Left kidney (tissue), 2 donors: ENCODE measurements around the gene STAU1. TPM values are rescaled to one million over a fixed set of nuclear protein-coding genes. Genes with fewer than 3 reads are reported as not detected.
"Not testable (repeated sequence)": the region's sequence is repeated elsewhere in the genome, so short reads cannot be mapped to it uniquely, and the experiment has no call there.

Experiments used
- DNase-seq: peaks from one replicate; pipeline ENCODE4 v3.0.0-alpha.2; 2013
- polyA plus RNA-seq: library from polyadenylated mRNA; unstranded; fragments of 120-200 nt; gene quantifications from one replicate; pipeline ENCODE4 v1.2.1, GENCODE V29; 2013; ENCODE audit not compliant: insufficient read length

STAU1 gene
- polyA plus RNA-seq, 1 donor, result 118 TPM

DNA sequence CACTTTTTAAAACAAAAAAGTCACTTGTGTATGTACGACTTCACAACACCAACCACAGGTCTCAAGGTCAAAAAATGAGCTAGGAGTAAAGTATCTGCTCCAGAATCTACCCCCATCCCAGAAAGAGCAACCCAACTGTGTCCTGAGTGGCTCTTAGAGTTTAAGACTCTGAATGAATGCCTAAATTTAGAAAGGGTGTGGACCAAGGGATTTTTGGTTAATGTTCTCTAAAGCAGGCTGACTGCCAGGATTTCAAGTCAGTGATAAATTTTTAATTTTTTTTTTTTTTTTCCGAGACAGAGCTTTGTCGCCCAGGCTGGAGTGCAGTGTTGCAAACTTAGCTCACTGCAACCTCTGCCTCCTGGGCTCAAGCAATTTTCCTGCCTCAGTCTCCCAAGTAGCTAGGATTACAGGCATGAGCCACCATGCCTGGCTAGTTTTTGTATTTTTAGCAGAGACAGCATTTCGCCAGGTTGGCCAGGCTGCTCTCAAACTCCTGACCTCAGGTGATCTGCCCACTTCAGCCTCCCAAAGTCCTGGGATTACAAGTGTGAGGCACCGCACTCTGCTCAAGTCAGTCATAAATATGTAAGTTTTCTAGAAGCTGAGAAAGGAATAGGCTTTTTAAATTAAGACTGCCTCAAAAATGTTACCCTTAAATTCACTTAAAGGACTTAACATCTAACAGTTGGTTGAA lies 20.2 kb downstream of the STAU1 start:
- DNase-seq, result no peak

DNA sequence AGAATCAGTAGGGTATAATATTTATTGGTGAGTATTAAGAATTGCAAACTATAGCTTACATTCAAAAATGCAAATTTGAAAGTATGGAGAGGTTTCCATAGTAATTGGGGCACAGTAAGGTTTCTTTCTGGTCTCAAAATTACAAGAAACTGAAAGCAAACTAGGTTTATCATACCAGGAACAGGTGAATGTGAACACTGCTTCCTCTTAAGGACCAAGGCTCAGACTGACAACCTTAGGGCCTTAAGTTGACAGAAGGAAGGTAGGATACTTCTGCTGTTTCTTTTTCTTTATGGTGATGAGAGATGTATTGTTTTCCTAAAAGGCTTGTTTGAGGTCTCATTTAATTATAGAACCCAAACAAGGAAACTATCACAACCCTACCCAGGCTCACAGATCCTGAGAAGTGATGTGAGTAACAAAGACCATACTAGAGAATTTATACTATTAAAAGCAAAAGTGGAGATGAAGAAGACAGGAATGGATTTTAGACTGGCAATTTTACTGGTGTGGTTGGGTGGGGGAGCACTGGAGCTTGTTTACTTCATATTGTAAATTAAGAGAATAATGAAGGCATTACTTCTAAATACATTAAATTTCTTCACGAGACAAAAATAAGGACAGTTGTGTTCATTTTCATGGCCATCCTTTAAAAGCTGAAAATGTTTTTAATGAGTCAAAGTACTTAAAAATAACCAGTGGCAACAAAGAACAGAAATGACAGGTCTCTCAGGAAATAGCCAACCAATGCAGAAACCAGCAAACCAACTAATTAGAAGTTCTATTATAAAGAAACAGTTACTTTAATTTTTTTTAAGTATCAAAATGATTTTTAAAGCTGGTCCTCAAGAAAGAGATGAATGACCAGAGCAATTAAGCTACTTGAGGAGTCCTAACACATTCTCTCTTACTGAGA lies 21.3 kb downstream of the STAU1 start:
- DNase-seq, result no peak

DNA sequence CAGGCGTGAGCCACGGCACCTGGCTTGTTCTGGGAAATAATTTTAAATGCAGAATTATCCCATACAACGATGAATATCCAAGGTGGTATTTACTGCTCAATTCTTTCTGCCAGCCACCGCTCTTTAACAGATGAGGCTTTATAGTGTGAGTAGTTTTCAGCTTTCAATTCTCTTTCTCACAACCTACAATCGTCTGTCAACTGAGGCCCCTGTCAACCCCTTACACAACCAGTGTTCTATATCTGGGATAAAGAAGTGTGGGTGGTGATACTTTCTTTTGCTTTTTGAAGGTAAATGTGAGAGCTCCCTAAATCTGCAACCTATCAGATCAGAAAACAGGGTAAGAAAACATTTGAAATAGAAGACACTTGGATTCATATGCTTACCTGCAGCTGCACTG lies 22.5 kb downstream of the STAU1 start:
- DNase-seq, result no peak

DNA sequence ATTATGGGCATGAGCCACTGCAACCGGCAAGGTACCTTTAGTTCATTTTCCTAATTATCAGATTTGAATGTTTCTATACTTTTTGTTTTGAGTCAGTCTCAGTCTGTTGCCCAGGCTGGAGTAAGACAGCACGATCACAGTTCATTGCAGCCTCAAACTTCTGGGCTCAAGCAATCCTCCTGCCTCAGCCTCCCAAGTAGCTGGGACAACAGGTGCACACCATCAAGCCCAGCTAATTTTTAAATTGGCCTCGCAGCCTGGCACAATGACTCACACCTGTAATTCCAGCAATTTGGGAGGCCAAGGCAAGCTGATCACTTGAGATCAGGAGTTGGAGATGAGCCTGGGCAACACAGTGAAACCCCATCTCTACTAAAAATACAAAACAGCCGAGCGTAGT lies 24.4 kb downstream of the STAU1 start:
- DNase-seq, result no peak

DNA sequence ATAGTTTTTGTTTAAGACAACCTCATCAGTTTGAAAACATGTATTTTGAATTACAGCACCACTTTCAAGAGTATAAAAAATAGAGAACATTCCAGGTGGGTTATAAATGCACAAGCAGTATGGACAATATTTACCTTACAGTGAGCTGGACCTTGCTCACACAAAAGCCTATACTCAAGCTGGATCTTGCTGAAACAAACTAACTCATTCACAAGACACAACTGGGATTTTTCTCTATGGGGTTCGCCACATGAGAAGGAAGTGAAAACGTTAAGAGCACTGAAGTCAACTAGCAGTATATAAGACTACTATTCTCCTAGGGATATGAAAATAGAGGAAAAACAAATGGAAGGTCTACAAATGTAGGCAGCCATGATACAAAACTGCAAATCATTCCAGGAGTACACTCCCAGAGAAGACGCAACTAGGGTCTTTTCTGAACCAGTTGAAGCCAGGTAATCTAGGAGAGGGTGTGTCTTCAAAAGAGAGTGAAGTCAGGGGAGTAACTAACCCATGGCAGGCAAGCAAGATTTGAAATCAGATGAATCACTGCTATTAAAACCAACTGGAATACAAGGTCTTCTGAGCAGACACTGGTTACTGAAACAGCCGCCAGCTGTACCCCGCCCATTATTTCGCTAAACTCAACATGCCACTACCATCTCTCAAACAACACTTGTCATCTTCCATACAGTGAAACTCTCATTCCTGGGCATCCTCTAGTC lies 26.5 kb downstream of the STAU1 start:
- no peak for DNase-seq

DNA sequence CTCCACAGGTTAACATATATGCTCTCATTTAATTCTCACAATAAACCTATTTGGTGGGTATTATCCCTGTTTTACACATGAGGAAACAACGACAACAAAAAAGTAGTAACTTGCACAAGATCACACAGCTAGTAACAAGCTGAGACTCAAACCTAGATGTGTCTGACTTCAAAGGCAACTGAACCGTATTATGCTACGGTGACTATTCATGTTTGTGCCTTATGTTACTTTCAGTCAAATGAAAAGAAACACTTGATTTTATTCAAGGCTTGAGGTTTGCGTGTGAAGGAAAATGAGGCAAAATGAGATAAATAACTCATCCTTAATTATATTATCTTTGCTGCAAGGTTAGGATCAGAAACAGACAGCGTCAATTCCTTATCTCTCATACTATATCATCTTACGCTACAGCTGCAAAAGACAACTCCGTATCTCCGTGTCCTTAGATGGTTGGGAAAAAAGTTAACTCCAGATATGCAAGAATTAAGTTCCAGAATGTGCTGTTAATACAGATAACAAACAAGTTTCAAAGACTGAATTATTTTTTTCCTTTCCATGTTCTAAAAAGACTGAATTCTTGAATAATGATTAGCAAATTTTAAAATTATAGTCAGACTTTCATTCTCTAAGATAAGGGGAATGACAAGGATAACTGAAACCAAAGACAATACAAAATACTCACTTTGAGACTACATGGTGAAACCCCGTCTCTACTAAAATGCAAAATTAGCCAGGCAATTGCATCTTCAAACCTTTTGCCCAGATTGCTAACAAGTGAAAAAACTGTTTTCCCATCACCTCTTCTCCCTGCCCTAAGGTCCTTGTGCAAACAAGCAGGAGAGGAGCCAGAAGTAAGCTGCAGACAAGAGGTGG lies 27.8 kb downstream of the STAU1 start:
- DNase-seq, result no peak

DNA sequence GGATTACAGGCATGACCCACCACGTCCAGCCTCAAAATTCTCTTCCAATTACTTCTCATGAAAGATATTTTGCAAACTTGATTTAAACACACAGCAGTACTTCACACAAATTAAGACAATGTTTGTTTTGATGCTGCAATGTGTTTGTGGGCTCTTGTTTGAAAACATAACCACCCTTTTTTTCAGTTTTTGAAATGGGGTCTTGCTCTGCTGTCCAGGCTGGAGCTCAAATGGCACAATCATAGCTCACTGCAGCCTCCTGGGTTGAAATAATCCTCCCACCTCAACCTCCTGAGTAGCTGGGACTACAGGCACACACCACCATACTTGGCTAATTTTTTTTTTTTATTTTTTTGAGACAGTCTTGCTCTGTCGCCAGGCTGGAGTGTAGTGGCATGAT lies 31.0 kb downstream of the STAU1 start:
- DNase-seq, result no peak

DNA sequence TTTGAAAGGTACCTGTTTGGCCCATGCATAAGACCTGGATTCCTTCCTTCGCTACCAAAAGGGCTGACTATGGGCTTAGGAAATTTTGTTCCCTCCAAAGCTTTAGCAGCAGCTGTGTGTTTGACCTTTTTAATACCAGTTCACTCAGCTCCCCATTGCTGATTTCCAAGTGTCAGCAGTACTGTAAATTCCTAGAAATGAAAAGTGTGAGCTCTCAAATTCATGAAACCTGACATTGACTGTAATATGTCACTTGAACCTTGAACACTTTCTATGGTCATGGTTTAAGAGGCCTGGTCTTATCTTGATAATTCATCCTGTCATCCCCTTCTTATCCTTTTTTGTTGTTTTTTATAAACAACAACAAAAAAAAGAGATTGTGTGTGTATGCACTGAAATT lies 31.7 kb downstream of the STAU1 start:
- DNase-seq, result no peak

DNA sequence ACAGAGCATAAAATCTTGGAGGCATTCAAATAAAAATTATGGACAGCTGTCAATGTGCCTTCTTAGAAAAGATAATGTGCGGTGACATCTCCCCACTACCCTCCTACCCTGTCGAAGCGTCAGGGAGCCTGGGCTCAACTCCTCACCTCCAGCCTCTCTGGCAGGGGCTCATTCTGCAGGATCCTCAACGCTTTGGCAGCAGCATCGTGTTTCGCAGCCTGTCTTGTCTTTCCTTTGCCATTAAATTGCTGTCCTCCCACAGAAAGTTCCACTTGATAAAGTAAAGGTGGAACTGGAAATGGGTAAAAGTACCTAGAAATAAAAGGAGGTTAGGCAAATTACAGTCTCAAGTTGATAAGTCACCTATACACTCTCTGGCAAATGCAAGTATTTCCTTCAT lies 36.7 kb downstream of the STAU1 start:
- DNase-seq, result peak; percentile 39

DNA sequence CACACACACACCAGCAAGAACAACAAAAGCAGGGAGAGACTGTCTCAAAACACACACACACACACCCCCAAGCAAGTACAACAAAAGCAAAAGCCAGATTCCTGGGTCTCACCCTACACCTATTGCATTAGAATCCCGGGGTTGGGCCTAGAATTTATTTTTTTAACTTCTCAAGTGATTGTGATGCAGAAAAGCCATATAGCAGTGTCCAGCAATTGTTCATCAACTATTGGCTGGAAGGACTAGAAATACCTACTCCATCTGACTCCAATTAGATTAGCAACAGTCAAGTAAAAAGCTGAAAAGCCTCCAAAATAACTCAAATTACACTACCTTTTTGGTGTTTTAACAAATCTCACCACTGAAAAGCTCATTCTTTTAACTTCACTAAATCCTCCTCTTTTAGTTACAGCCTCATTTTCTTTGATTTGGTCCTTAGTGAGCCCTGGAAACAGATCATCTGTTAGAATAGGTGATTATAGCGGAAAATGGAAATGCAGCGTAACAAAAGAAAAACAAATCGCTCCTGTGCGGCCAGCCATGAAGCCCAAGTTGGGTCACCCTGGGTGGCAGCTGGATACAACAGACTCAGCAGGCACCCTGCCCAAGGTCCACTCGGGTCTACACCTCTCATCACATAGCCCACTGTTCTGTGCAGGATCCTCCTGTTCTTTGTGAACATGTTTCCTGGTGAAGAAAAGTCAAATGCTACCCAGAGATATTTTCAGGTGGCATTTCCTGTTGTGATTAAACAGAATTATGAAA lies 38.7 kb downstream of the STAU1 start:
- no peak for DNase-seq

DNA sequence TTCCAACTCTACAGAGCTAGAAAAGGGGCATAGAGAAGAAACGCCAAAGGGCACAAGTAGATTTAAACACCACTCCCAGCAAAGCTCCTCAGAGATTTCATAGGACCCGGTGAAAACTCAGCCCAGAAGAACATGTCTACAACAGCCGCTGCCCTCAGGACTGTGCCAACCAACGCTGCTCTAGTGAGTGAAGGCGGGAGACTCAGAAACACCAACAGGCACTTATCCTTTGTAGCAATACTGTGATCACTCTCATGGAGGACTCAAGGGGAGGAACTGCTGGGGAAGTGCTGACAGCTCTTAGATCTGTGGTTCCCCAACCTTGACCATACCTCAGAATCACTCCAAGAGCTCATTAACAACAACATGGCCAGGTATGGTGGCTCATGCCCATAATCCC lies 39.5 kb downstream of the STAU1 start:
- DNase-seq, result no peak

DNA sequence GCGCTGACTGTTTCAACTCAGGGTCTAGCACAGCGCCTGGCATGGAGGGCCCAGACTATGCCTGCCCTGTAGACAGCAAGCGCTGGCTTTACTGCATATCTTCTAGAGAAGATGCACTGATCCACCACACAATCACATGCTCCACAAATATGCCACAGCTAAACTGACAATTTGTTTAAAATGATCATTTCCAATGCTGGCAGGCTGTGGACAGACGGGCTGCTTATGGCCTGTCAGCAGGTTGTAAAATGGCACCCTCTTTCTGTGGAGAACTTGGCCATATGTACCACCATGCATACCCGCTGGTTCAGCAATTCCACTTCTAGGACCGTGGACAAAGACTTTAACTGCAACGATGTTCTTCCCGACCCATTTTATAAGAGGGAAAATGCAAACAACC lies 40.8 kb downstream of the STAU1 start:
- no peak for DNase-seq

DNA sequence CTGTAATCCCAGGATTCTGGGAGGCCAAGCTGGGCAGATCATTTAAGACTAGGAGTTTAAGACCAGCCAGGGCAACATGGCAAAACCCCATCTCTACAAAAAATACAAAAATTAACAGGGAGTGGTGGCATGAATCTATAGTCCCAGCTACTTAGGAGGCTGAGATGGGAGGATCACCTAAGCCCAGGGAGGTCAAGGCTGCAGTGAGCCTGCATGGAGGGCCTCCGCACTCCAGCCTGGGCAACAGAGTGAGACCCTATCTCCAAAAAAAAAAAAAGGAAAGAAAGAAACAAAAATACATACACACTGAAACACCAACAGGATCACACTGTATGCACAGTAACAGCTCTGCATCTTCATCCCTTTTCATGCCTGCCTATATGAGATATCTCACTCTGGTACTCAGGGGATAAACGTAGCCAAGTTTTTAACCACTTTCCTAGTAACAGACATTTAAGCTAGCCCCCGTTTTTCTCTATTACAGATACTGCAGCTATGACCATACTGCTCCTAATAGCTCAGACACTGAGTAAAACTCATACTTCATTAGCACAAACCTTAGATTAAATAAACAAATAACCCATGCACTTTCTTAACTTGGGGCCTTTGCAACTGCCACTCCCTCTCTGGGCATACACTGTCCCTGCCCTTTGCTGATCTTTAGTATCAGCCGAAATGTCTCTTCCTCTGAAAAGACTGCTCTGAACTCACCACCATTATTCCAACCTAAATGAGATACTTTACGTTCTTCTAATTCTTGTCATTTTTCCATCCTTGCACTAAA lies 41.5 kb downstream of the STAU1 start:
- no peak for DNase-seq

DNA sequence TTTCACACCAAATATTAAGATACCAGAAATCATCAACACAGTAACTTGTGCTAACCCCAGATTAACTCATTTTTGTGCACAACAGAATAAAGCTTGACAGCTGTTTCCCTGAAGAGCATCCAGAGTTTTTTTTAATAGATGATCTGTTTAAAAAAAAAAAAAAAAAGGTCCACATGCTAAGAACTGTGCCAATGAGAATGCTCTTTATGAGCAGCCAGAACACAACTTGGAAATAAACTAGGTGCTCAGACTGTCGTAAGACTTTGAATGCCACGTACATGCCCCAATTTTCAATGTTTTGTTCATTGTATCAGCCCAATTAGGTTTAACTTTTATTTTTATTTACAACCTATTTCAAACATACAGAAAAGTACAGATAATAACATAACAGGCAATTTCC lies 47.3 kb downstream of the STAU1 start:
- no peak for DNase-seq

DNA sequence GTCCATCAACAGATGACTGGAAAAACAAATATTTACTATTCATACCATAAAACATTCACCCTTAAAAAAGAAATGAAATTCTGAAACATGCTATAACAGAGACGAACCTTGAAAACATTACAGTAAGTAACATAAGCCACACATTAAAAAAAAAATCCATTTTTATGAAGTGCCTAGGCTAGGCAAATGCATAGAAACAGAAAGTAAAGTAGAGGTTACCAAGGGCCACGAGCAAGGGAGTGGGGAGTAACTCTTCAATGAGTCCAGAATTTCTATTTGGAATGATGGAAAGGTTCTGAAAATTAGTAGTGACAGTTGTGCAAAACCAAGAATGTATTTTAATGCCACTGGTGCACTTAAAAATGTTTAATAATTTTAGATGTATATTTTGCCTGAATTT lies 47.7 kb downstream of the STAU1 start:
- no peak for DNase-seq

DNA sequence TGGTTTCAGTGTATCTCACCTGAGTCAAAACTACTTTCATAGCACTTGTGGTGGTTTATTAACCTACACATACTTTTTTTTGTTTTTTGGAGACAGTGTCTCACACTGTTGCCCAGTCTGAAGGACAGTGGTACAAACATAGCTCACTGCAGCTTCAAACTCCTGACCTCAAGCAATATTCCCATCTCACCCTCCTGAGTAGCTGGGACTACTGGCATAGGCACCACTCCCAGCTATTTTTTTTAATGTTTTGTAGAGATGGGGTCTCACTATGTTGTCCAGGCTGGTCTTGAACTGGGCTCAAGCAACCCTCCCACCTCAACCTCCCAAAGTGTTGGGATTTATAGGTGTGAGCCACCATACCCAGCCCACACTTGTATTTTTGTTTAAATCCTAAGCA lies 49.7 kb downstream of the STAU1 start:
- DNase-seq, result no peak

DNA sequence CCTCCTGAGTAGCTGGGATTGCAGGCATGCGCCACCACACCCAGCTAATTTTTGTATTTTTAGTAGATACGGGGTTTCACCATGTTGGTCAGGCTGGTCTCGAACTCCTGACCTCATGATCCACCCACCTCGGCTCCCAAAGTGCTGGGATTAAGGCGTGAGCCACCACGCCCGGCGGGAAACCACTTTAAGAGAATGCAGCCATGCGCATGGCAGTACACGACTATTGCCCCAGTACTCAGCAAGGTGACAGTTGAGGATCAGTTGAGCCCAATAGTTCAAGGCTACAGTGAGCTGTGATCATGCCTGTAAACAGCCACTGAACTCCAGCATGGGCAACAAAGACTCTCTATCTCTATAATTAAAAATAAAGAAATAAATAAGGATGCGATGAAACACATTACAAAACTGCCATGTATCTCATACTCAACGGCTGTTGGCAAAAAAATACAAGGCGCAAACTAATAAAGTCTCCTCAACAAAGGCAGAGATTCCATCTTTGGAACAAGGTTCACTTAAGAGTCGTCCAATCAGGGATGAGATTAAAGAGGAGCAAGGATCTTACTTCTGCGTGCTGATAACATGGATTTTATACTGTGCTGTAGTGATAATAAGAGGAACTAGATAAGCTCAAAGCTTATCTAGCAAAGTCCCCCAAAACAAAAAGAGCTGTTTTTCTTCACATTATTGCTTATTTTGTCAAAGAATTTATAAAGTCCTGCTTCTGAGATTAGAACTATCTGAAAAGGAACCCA lies 51.1 kb downstream of the STAU1 start:
- no peak for DNase-seq

DNA sequence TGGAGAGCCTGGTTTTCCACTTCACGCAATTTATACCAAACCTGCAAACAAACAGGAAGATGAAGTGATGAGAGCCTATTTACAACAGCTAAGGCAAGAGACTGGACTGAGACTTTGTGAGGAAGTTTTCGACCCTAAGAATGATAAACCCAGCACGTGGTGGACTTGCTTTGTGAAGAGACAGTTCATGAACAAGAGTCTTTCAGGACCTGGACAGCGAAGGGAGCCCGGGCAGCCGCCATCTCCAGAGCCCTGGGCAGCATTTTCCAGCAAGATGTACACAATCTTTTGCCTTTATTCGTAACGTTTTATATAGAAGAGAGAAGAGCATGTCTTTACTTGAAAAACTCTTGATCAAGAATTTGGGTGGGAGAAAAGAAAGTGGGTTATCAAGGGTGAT lies 53.3 kb downstream of the STAU1 start:
- DNase-seq, result not testable (repeated sequence)

DNA sequence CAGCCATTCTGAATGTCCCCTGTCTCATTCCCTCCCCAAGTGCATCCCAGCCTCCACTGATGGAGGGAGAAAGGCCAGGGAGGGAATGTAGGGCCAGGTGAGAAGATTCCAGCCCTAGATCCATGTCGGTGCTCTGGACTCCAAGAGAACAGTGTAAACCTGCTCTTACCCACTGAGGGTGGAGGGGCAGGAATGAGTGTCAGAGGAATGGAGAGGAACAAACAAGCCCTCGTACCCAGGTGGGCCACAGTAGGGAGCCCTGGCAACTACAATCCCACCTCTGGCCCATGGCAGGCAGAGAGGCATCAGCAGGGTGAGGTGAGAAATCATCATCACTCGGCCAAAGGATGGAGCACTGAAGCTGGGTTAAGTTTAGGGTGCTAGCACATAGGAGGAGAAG lies 54.6 kb downstream of the STAU1 start:
- DNase-seq, result no peak
